Adipose tissue (tissue), 3 donors: Measurements from ENCODE around the gene TAF11. TPM values are rescaled to one million over a fixed set of nuclear protein-coding genes. Genes with fewer than 3 reads are reported as not detected.

ENCODE experiments used
- H3K27ac ChIP-seq: one replicate; pipeline ENCODE4 v1.5.1; 2013; ENCODE audit warnings: low read depth, low read length
- WGBS, 3 donors: extraction: QIAGEN DNeasy Blood & Tissue Kit; methylation state at CpG; one replicate each; pipeline ENCODE4 v1.1.7; 2013; 5-methylcytosine and 5-hydroxymethylcytosine counted together
- polyA plus RNA-seq, 3 donors: library from polyadenylated mRNA; stranded (reverse); fragments of 200-250 nt; gene quantifications; one replicate each; pipeline ENCODE4 v1.2.3, GENCODE V29; 2013
- donor health status: healthy with polysubstance abuse.
- donor health status: Bipolar disorder and iron deficiency.
- donor health status: healthy.

The TAF11 gene
- polyA plus RNA-seq, 3 donors: 20.2 to 36.9 (median 25.5) TPM

DNA sequence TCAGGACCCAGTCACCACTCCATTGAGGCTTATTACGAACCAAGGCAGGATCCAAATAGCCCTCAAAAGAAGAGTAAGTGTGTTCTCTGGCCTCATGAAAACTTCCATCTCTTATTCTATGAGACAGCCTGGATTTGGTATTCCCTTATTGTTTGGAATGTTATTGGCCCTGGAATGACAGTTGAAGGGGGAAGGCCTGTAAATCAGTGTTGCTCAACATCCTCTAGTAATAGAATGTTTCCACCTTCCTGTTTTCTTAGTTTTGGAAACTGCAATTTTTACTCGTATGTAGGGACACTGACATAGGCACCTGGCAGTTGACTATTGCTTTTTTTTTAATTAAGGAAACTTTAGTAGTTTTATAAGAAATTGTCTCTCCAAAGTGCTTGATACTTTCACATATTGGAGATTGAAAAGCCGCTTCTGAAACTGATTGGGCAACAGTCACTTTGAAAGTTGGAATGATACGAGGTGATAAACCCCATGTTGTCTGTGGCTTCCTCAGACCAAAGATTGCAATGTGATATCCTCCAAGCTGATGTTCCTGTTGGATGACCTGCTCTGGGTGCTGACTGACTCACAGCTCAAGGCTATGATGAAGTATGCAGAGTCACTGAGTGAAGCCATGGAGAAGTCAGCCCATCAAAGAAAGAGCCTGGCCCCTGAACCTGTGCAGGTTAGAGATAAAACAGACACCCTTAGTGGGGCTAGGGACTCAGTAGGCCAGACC, 52.9 kb downstream of the TAF11 start:
- WGBS, 3 donors: 65 to 93% (median 73%) methylated on average over 4 of the region's 4 CpGs
- H3K27ac ChIP-seq: no peak overlapping the region

DNA sequence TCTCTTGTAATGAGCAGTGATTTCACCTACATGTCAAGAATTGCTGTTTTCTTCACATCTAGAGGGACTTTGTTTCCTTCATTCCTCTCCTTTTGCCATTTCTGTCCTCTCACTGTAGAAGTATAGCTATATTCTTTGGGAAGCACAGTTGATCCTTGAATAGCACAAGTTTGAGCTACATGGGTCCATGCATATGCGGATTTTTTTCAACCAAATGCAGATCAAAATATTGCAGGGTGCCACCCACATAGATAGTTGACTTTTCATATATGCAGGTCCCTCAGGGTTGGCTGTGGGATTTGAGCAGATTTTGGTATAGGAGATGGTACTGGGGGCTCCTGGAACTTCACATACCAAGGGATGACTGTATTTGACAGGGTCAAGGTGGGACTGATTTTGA, 54.9 kb downstream of the TAF11 start:
- H3K27ac ChIP-seq: no peak overlapping the region
- 95 to 97% (median 97%) methylated on average over 1 of the region's 1 CpG for WGBS, 3 donors

DNA sequence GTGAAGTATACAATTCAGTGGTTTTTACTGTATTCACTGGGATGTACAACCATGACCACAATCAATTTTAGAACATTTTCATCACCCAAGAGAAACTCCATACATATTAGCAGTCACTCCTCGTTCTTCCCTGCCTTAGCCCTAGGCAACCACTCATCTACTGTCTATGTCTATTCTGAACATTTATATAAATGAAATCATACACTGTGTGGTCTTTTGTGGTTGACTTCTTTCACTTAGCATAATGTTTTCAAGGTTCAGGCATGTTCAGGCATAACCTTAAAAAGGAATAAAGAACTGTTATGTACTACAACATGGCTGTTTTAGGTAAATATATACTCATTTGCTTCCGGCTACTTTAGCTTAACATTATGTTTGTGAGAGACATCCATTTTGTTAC, 58.7 kb downstream of the TAF11 start:
- 93 to 98% (median 96%) methylated on average over 2 of the region's 2 CpGs for WGBS, 3 donors
- H3K27ac ChIP-seq: no peak overlapping the region

Other genes with a start within 250 kb of the TAF11 start
- 10 to 100 TPM; 20.7 to 57.0 (median 55.3) TPM for gene ILRUN, start 191.3 kb downstream of the TAF11 start, polyA plus RNA-seq
- 100 to 1,000 TPM in 2 of 3 donors, 10 to 100 TPM in 1; 72.1 to 120 (median 113) TPM for gene SNRPC, start 130.5 kb downstream of the TAF11 start, polyA plus RNA-seq
- 1 to 10 TPM; 2.0 to 5.2 (median 4.0) TPM for gene BLTP3A, start 96.0 kb downstream of the TAF11 start, polyA plus RNA-seq
- gene ANKS1A, start 1.2 kb upstream of the TAF11 start, polyA plus RNA-seq: 10 to 100 TPM in 1 of 3 donors, 1 to 10 TPM in 2; 5.4 to 12.7 (median 9.6) TPM